ENCODE results near the gene FAM229B. TPM values are rescaled to one million over a fixed set of nuclear protein-coding genes. Genes with fewer than 3 reads are reported as not detected.

Gene FAM229B
- total RNA-seq, 1 experiment from 2014 or later = 20.0 TPM

GRCh38 chr6:112139052-112139451 is 51.7 kb downstream of the FAM229B start:
- POLR2A ChIA-PET = no interaction called here

More at GRCh38 chr6:112139052-112139451, 51.7 kb downstream of the FAM229B start:
- no peaks in the 10 kb centered on the region for H3K36me3 Mint-ChIP-seq
- TF ChIP-seq JAZF1 (CRISPR knock-in tag; IDR thresholded peaks at IDR 0.05) (no peak), RORB (CRISPR knock-in tag; IDR thresholded peaks at IDR 0.05) (no peak), CREB1 (CRISPR knock-in tag; IDR thresholded peaks at IDR 0.05) (no peak), ZNF423 (CRISPR knock-in tag; IDR thresholded peaks at IDR 0.05) (no peak), ARID4B (CRISPR knock-in tag; IDR thresholded peaks at IDR 0.05; ENCODE audit: borderline replicate concordance) (no peak), ATF6 (CRISPR knock-in tag; IDR thresholded peaks at IDR 0.05) (no peak), NFE2L1 (CRISPR knock-in tag; IDR thresholded peaks at IDR 0.05) (no peak), NR3C1 (CRISPR knock-in tag; conservative IDR thresholded peaks at IDR 0.05; ENCODE audit: low read depth) (no peak), GRHL2 (CRISPR knock-in tag; IDR thresholded peaks at IDR 0.05; ENCODE audit: insufficient replicate concordance, severe bottlenecking) (no peak), JUN (CRISPR knock-in tag; IDR thresholded peaks at IDR 0.05) (no peak)
- TF ChIP-seq, protein P1, sequence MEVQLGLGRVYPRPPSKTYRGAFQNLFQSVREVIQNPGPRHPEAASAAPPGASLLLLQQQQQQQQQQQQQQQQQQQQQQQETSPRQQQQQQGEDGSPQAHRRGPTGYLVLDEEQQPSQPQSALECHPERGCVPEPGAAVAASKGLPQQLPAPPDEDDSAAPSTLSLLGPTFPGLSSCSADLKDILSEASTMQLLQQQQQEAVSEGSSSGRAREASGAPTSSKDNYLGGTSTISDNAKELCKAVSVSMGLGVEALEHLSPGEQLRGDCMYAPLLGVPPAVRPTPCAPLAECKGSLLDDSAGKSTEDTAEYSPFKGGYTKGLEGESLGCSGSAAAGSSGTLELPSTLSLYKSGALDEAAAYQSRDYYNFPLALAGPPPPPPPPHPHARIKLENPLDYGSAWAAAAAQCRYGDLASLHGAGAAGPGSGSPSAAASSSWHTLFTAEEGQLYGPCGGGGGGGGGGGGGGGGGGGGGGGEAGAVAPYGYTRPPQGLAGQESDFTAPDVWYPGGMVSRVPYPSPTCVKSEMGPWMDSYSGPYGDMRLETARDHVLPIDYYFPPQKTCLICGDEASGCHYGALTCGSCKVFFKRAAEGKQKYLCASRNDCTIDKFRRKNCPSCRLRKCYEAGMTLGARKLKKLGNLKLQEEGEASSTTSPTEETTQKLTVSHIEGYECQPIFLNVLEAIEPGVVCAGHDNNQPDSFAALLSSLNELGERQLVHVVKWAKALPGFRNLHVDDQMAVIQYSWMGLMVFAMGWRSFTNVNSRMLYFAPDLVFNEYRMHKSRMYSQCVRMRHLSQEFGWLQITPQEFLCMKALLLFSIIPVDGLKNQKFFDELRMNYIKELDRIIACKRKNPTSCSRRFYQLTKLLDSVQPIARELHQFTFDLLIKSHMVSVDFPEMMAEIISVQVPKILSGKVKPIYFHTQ (CRISPR knock-in tag; IDR thresholded peaks at IDR 0.05) = no peak
- TF ChIP-seq, protein P2, sequence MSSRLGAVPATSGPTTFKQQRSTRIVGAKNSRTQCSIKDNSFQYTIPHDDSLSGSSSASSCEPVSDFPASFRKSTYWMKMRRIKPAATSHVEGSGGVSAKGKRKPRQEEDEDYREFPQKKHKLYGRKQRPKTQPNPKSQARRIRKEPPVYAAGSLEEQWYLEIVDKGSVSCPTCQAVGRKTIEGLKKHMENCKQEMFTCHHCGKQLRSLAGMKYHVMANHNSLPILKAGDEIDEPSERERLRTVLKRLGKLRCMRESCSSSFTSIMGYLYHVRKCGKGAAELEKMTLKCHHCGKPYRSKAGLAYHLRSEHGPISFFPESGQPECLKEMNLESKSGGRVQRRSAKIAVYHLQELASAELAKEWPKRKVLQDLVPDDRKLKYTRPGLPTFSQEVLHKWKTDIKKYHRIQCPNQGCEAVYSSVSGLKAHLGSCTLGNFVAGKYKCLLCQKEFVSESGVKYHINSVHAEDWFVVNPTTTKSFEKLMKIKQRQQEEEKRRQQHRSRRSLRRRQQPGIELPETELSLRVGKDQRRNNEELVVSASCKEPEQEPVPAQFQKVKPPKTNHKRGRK (CRISPR knock-in tag; IDR thresholded peaks at IDR 0.05; ENCODE audit: borderline replicate concordance) = no peak
- TF ChIP-seq, protein P3, sequence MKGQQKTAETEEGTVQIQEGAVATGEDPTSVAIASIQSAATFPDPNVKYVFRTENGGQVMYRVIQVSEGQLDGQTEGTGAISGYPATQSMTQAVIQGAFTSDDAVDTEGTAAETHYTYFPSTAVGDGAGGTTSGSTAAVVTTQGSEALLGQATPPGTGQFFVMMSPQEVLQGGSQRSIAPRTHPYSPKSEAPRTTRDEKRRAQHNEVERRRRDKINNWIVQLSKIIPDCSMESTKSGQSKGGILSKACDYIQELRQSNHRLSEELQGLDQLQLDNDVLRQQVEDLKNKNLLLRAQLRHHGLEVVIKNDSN (CRISPR knock-in tag; IDR thresholded peaks at IDR 0.05) = no peak
- H3K27me3 Mint-ChIP-seq (ENCODE audit: low read depth) = no peaks in the 10 kb centered on the region
- no peaks in the 10 kb centered on the region for H3K4me1 Mint-ChIP-seq
- ATAC-seq (no peak), DNase-seq (ENCODE audit: low spot score) (no peak)
- no peak overlapping the region for H3K27ac Mint-ChIP-seq
- no peak overlapping the region for H3K4me3 Mint-ChIP-seq
- no peaks in the 10 kb centered on the region for H3K9me3 Mint-ChIP-seq
- CTCF ChIA-PET = no interaction called here

All from WTC11 (cell line).